ENCODE results near the gene NUDT9. TPM values are rescaled to one million over a fixed set of nuclear protein-coding genes. Genes with fewer than 3 reads are reported as not detected.
"Not testable (repeated sequence)": the region's sequence is repeated elsewhere in the genome, so short reads cannot be mapped to it uniquely, and the experiment has no call there.

The NUDT9 gene
- total and polyA plus RNA-seq, 8 donors = 3.6 to 44.9 (median 17.6) TPM

GRCh38 chr4:87390551-87390890, 31.9 kb upstream of the NUDT9 start:
- H3K4me3 ChIP-seq = peak overlapping the region; percentile 55 to 65 (median 64)
- intact Hi-C loops (cut with DNase I; ENCODE audit: low total_unique reads) = no loop called here
- no peak for DNase-seq
- TF ChIP-seq POLR2A (IDR thresholded peaks at IDR 0.05) (no peak), EP300 (IDR thresholded peaks at IDR 0.05) (no peak), POLR2AphosphoS5 (IDR thresholded peaks at IDR 0.05) (no peak)
- TF ChIP-seq, protein P1, sequence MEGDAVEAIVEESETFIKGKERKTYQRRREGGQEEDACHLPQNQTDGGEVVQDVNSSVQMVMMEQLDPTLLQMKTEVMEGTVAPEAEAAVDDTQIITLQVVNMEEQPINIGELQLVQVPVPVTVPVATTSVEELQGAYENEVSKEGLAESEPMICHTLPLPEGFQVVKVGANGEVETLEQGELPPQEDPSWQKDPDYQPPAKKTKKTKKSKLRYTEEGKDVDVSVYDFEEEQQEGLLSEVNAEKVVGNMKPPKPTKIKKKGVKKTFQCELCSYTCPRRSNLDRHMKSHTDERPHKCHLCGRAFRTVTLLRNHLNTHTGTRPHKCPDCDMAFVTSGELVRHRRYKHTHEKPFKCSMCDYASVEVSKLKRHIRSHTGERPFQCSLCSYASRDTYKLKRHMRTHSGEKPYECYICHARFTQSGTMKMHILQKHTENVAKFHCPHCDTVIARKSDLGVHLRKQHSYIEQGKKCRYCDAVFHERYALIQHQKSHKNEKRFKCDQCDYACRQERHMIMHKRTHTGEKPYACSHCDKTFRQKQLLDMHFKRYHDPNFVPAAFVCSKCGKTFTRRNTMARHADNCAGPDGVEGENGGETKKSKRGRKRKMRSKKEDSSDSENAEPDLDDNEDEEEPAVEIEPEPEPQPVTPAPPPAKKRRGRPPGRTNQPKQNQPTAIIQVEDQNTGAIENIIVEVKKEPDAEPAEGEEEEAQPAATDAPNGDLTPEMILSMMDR (IDR thresholded peaks at IDR 0.05) = no peak
- no peaks in the 10 kb centered on the region for H3K27me3 ChIP-seq
- peak overlapping the region in 4 of 5 donors; percentile 86 to 95 (median 90) for H3K27ac ChIP-seq
- no peaks in the 10 kb centered on the region for H3K9me3 ChIP-seq
- peaks cover 0 to 2% (median 0%) of the 10 kb centered on the region in 4 donors for H3K36me3 ChIP-seq
- H3K4me1 ChIP-seq = peaks cover 10 to 52% (median 23%) of the 10 kb centered on the region in 4 donors

DNA sequence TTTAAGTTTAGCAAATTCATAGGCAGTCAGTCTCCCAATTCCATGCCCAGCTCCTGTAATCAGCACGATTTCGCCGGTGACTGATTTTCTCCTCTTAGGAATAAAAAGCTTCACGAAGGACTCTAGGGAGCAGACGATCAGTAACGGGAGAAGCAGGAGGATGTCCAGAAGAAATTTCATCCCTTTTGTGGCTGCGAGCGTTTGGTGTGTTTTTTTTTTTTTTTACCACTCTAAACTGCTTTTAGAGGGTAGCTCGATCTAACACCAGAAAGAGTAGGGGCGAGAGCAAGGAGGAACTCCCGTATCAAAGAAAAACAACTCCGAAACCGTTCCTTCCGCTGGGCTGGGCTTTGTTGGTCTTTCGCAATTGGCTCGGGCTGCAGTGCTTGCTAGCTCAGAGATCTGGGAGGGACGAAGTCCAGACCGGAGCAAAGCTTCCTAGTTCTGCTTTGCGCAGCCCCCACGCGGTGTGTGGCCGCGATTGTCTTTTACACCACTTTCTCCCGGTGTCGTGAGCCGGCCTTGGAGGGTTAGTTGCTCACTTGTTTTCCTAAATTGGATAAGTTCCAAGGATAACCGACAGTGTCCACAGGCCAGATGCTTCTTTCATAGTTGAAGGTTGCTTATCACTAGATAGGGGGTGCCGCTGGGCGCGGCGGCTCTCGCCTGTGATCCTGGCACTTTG, 31.3 kb upstream of the NUDT9 start, which contains the start of gene HSD17B11:
HSD17B11 (minus strand) TSS at position 298 of the 685 bp plus-strand sequence; CDS start at position 180, 118 bp downstream.
- Histone ChIP-seq H3K9me3 (no peaks in the 10 kb centered on the region), H3K27me3 (no peaks in the 10 kb centered on the region), H3K4me3 (peak within 1 kb of the TSS; percentile 55 to 65 (median 64)), H3K27ac (peak within 1 kb of the TSS; percentile 76 to 95 (median 90)), H3K36me3 (no peaks in the 10 kb centered on the region), H3K4me1 (peaks cover 10 to 50% (median 23%) of the 10 kb centered on the region in 4 donors)
- 0 to 1% (median 0%) methylated on average over 32 of the region's 32 CpGs for WGBS, 5 donors
- intact Hi-C loops (cut with DNase I; ENCODE audit: low total_unique reads) = no loop called here
- DNase-seq = peak; percentile 87 to 97
- TF ChIP-seq POLR2A (IDR thresholded peaks at IDR 0.05) (peak in 1 of 4 donors; percentile 42), POLR2AphosphoS5 (IDR thresholded peaks at IDR 0.05) (peak; percentile 89 to 93 (median 90)), EP300 (IDR thresholded peaks at IDR 0.05) (no peak)
- TF ChIP-seq, protein P1 (IDR thresholded peaks at IDR 0.05) = peak in 1 of 7 experiments; percentile 17

GRCh38 chr4:87391576-87392054, 30.8 kb upstream of the NUDT9 start:
- H3K27ac ChIP-seq = peak overlapping the region; percentile 76 to 95 (median 90)
- intact Hi-C loops (cut with DNase I; ENCODE audit: low total_unique reads) = no loop called here
- TF ChIP-seq POLR2A (IDR thresholded peaks at IDR 0.05) (no peak), EP300 (IDR thresholded peaks at IDR 0.05) (no peak), POLR2AphosphoS5 (IDR thresholded peaks at IDR 0.05) (no peak)
- TF ChIP-seq, protein P1 (IDR thresholded peaks at IDR 0.05) = no peak
- no peak for DNase-seq
- 11 to 23% (median 15%) methylated on average over 16 of the region's 16 CpGs for WGBS, 5 donors
- no peaks in the 10 kb centered on the region for H3K36me3 ChIP-seq
- no peaks in the 10 kb centered on the region for H3K27me3 ChIP-seq
- H3K4me3 ChIP-seq = peak overlapping the region; percentile 55 to 65 (median 64)
- peaks cover 10 to 45% (median 23%) of the 10 kb centered on the region in 4 donors for H3K4me1 ChIP-seq
- H3K9me3 ChIP-seq = no peaks in the 10 kb centered on the region

DNA sequence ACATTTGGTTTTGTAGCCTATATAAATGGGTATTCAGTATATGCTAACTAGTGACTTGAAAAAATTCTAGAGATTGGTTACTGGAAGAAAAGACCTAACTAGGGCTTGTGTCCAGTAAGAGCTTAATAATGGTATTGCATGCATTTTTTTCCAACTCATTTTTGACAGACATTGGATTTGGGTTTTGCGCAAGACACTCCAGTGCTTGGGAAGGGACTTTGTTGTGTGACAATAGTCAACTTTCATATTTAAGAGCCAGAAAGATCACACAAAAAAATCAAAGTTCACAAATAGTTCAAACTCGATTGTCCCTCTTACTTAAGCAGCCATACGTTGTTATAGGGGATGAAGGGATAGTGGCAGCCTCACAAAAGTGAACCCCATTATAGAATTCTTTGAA, 30.2 kb upstream of the NUDT9 start:
- no peak for DNase-seq
- H3K4me1 ChIP-seq = peaks cover 10 to 40% (median 23%) of the 10 kb centered on the region in 4 donors
- H3K4me3 ChIP-seq = no peak overlapping the region
- intact Hi-C loops (cut with DNase I; ENCODE audit: low total_unique reads) = no loop called here
- no peaks in the 10 kb centered on the region for H3K27me3 ChIP-seq
- peak overlapping the region in 1 of 5 donors; percentile 90 for H3K27ac ChIP-seq
- no peaks in the 10 kb centered on the region for H3K36me3 ChIP-seq
- TF ChIP-seq POLR2A (IDR thresholded peaks at IDR 0.05) (no peak), EP300 (IDR thresholded peaks at IDR 0.05) (no peak), POLR2AphosphoS5 (IDR thresholded peaks at IDR 0.05) (no peak)
- TF ChIP-seq, protein P1 (IDR thresholded peaks at IDR 0.05) = no peak
- H3K9me3 ChIP-seq = no peaks in the 10 kb centered on the region
- WGBS, 5 donors = 72 to 95% (median 86%) methylated on average over 3 of the region's 3 CpGs

DNA sequence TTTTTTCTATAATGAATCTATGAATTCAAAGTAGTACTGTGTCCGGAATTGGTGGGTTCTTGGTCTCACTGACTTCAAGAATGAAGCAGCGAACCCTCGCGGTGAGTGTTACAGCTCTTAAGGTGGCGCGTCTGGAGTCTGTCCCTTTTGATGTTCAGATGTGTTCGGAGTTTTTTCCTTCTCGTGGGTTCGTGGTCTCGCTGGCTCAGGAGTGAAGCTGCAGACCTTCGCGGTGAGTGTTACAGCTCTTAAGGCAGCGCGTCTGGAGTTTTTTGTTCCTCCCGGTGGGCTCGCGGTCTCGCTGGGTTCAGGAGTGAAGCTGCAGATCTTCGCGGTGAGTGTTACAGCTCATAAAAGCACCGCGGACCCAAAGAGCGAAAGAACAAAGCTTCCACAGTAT, 27.3 kb upstream of the NUDT9 start:
- WGBS, 5 donors = 88 to 93% (median 90%) methylated on average over 22 to 23 of the region's 23 CpGs
- DNase-seq; H3K4me3 ChIP-seq; H3K27me3 ChIP-seq; H3K9me3 ChIP-seq; H3K36me3 ChIP-seq; H3K27ac ChIP-seq; intact Hi-C loops (cut with DNase I; ENCODE audit: low total_unique reads): not testable (repeated sequence)
- H3K4me1 ChIP-seq = peaks cover 2 to 12% (median 6%) of the 10 kb centered on the region in 4 donors

GRCh38 chr4:87395851-87396250, 26.5 kb upstream of the NUDT9 start:
- H3K4me3 ChIP-seq; intact Hi-C loops (cut with DNase I; ENCODE audit: low total_unique reads); H3K9me3 ChIP-seq; H3K27ac ChIP-seq; DNase-seq; H3K4me1 ChIP-seq; H3K36me3 ChIP-seq; H3K27me3 ChIP-seq: not testable (repeated sequence)
- WGBS, 5 donors = 87 to 98% (median 97%) methylated on average over 3 to 19 of the region's 20 CpGs
